ENCODE measurements around the gene SDR9C7. TPM values are rescaled to one million over a fixed set of nuclear protein-coding genes. Genes with fewer than 3 reads are reported as not detected.
"Not testable (repeated sequence)": the region's sequence is repeated elsewhere in the genome, so short reads cannot be mapped to it uniquely, and the experiment has no call there.

Gene SDR9C7
- total RNA-seq, 2 donors from 2014 or later: not detected

GRCh38 chr12:56979628-56980027, 45.4 kb upstream of the SDR9C7 start:
- Histone ChIP-seq H3K36me3 (replicated peaks in 1 of 2; ENCODE audit: insufficient read depth in 1 of 2, low read depth in 2 of 2) (no peaks in the 10 kb centered on the region), H3K9me3 (no peaks in the 10 kb centered on the region), H3K4me1 (no peaks in the 10 kb centered on the region), H3K27me3 (no peaks in the 10 kb centered on the region), H3K4me3 (no peak overlapping the region), H3K27ac (no peak overlapping the region)
- WGBS, 2 donors: 95 to 100% methylated on average over 2 to 3 of the region's 3 CpGs
- TF ChIP-seq POLR2A (IDR thresholded peaks at IDR 0.05): no peak
- TF ChIP-seq CTCF (IDR thresholded peaks at IDR 0.05): no peak
- intact Hi-C loops (cut with DNase I): no loop called here
- DNase-seq (no peak), ATAC-seq (no peak)

- intact Hi-C loops (cut with DNase I): no loop called here
- DNase-seq: no peak
- WGBS, 2 donors: 70 to 80% methylated on average over 2 to 3 of the region's 3 CpGs
- Histone ChIP-seq H3K4me3 (no peak overlapping the region), H3K36me3 (replicated peaks in 1 of 2; ENCODE audit: insufficient read depth in 1 of 2, low read depth in 2 of 2) (no peaks in the 10 kb centered on the region), H3K4me1 (no peaks in the 10 kb centered on the region), H3K9me3 (no peaks in the 10 kb centered on the region), H3K27ac (no peak overlapping the region), H3K27me3 (no peaks in the 10 kb centered on the region)
- TF ChIP-seq CTCF (IDR thresholded peaks at IDR 0.05): no peak
- no peak for TF ChIP-seq POLR2A (IDR thresholded peaks at IDR 0.05)
- ATAC-seq: no peak
Measured at GRCh38 chr12:56978397-56979138, 44.4 kb upstream of the SDR9C7 start.

- ATAC-seq; intact Hi-C loops (cut with DNase I); H3K9me3 ChIP-seq; H3K27me3 ChIP-seq; H3K4me1 ChIP-seq; H3K27ac ChIP-seq; H3K36me3 ChIP-seq (replicated peaks in 1 of 2; ENCODE audit: insufficient read depth in 1 of 2, low read depth in 2 of 2); H3K4me3 ChIP-seq; DNase-seq: not testable (repeated sequence)
- WGBS, 2 donors: 71 to 78% methylated on average over 4 of the region's 4 CpGs
Measured at GRCh38 chr12:56977361-56977760, 43.2 kb upstream of the SDR9C7 start.

- H3K27me3 ChIP-seq; H3K4me3 ChIP-seq; DNase-seq; ATAC-seq; H3K36me3 ChIP-seq (replicated peaks in 1 of 2; ENCODE audit: insufficient read depth in 1 of 2, low read depth in 2 of 2); H3K9me3 ChIP-seq; intact Hi-C loops (cut with DNase I); H3K27ac ChIP-seq; H3K4me1 ChIP-seq: not testable (repeated sequence)
- WGBS, 2 donors: 73 to 88% methylated on average over 3 of the region's 3 CpGs
Measured at GRCh38 chr12:56974224-56974623, 40.0 kb upstream of the SDR9C7 start.

- H3K4me1 ChIP-seq; H3K9me3 ChIP-seq; H3K27ac ChIP-seq; intact Hi-C loops (cut with DNase I); H3K4me3 ChIP-seq; H3K36me3 ChIP-seq (replicated peaks in 1 of 2; ENCODE audit: insufficient read depth in 1 of 2, low read depth in 2 of 2); H3K27me3 ChIP-seq; ATAC-seq; DNase-seq: not testable (repeated sequence)
- 71 to 79% methylated on average over 6 of the region's 6 CpGs for WGBS, 2 donors
Measured at GRCh38 chr12:56968910-56969309, 34.7 kb upstream of the SDR9C7 start.

GRCh38 chr12:56965997-56966642, 31.9 kb upstream of the SDR9C7 start:
- WGBS, 2 donors: 86 to 92% methylated on average over 15 of the region's 15 CpGs
- DNase-seq; H3K4me3 ChIP-seq; H3K27ac ChIP-seq; ATAC-seq; H3K36me3 ChIP-seq (replicated peaks in 1 of 2; ENCODE audit: insufficient read depth in 1 of 2, low read depth in 2 of 2); intact Hi-C loops (cut with DNase I); H3K27me3 ChIP-seq; H3K9me3 ChIP-seq; H3K4me1 ChIP-seq: not testable (repeated sequence)

GRCh38 chr12:56965124-56965523, 30.9 kb upstream of the SDR9C7 start:
- H3K4me3 ChIP-seq; H3K27me3 ChIP-seq; H3K27ac ChIP-seq; H3K4me1 ChIP-seq; H3K36me3 ChIP-seq (replicated peaks in 1 of 2; ENCODE audit: insufficient read depth in 1 of 2, low read depth in 2 of 2); intact Hi-C loops (cut with DNase I); ATAC-seq; H3K9me3 ChIP-seq; DNase-seq: not testable (repeated sequence)
- 91 to 98% methylated on average over 4 of the region's 4 CpGs for WGBS, 2 donors

- 100% methylated on average over 1 of the region's 27 CpGs; no CpG with 5 or more reads in 1 of the 2 donors for WGBS, 2 donors
- intact Hi-C loops (cut with DNase I); H3K4me3 ChIP-seq; H3K36me3 ChIP-seq (replicated peaks in 1 of 2; ENCODE audit: insufficient read depth in 1 of 2, low read depth in 2 of 2); H3K27me3 ChIP-seq; H3K27ac ChIP-seq; H3K9me3 ChIP-seq; DNase-seq; H3K4me1 ChIP-seq; ATAC-seq: not testable (repeated sequence)
Measured at GRCh38 chr12:56963557-56963956, 29.3 kb upstream of the SDR9C7 start.

GRCh38 chr12:56962247-56962646, 28.0 kb upstream of the SDR9C7 start:
- H3K36me3 ChIP-seq (replicated peaks in 1 of 2; ENCODE audit: insufficient read depth in 1 of 2, low read depth in 2 of 2); intact Hi-C loops (cut with DNase I); H3K4me1 ChIP-seq; H3K27ac ChIP-seq; H3K4me3 ChIP-seq; ATAC-seq; H3K9me3 ChIP-seq; DNase-seq; H3K27me3 ChIP-seq: not testable (repeated sequence)
- 49 to 60% methylated on average over 4 of the region's 4 CpGs for WGBS, 2 donors

All from body of pancreas (tissue), 4 donors.